Stimulated activated CD4-positive, alpha-beta T cell treated with anti-CD3 and anti-CD28 coated beads, Interleukin-1b, Interleukin-23, amount 100 ng/mL, for 1 hour (primary cell): ENCODE data around the gene TTLL12.

ENCODE experiments used
- DNase-seq, 2 donors: peaks; one replicate each; pipeline ENCODE4 v3.0.0-alpha.2; 2020; ENCODE audit warnings: low read depth in 2 of 2

Gene TTLL12

DNA sequence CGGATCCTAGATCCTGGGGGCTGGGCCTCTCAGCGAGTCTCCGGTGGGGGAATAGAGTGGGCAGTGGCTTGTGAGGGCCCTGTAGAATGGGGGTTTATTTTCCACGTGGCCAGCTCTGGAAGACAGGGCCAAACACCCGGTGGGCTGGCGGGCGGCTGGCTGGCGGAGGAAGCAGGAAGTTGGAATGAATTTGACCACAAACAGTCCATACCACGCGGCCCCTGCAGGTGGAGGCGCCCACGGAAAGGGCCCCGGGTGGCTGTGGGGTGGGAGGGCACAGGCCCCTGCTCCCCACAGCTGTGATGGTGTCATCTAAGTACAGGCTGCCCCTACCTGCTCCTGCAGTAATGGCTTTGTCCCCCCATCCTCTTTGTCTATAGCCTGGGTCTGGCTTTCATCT, 58.8 kb downstream of the TTLL12 start:
- DNase-seq, result no peak

GRCh38 chr22:43127166-43127908, 59.6 kb downstream of the TTLL12 start:
- DNase-seq, result no peak

DNA sequence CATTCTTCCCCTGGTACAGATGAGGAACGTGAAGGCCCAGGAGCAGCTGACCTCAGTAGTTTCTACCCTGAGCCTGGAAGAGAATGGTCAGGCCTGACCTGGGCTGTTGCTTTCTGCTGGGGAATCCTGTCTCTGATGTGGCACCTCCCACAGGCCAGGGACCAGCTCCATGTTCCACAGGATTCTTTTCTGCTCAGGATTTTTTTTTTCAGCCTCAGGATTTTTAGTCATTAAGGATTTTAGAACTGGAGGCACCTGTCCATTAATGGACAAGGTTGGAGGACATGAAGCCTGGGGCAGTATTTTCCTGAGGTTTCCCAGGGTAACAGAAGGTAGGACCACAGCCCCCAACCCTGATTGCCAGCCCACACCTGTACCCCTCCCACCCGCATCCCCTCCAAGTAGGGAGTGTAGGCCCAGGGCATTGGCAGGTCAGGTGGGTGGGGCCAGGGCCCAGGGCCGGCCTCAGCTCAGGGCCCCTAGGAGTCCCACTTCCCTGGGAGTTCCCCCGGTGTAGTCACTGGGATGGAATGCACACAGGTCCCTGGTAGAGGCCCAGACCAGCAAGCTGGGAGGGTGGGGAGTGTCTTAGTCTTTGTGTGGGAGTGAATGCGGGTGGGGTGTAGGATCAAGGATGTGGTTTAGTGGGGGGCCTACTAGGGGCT, 60.3 kb downstream of the TTLL12 start:
- no peak for DNase-seq

GRCh38 chr22:43118953-43119458, 67.9 kb downstream of the TTLL12 start:
- DNase-seq, result no peak

GRCh38 chr22:43118024-43118849, 68.7 kb downstream of the TTLL12 start:
- DNase-seq, result no peak

DNA sequence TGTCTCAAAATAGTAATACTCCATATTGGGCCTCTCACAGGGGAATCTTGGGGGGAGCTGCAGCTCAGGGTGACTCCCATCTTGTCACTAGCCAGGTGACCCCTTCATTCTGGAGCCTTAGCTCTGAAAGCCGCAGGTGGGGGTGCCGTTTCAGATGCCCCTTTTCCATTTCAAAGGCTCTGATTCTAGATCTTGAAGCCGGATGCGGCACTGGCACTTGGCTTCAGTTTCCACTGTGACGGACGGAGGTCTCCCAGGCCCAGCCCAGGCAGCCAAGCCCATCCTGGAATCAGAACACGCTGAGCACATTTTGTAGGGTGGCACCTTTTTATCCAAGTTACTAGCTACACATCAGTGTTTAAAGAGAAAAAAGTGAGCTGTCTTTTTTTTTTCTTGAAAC, 70.0 kb downstream of the TTLL12 start:
- no peak for DNase-seq
